K562 (cell line): ENCODE measurements around the gene TRIO. TPM values are rescaled to one million over a fixed set of nuclear protein-coding genes. Genes with fewer than 3 reads are reported as not detected.

Experiments used
- ATAC-seq: fragments of 200-7000 bp; cut with Tn5 transposase; 3 replicates; pipeline ENCODE4 v1.9.1; 2020; ENCODE audit warnings: moderate library complexity
- BruUV-seq: library from RNA; stranded (reverse); fragments of 400-500 nt; replicated peaks from 2 replicates; lab custom pipeline; 2021; lab: Mats Ljungman, UMichigan
- CTCF ChIA-PET: fragments of 300-600 bp; formaldehyde crosslinking; extraction: SDS; loops from one replicate; lab custom pipeline; 2021; ENCODE audit warnings: low intra/inter-chr PET ratio; lab: Yijun Ruan, JAX
- POLR2A ChIA-PET: fragments of 300-600, 350-650 bp; sonication (Branson Sonifier 250); formaldehyde crosslinking; extraction: SDS; loops from one replicate; lab custom pipeline; 2021; ENCODE audit warnings: antibody characterized with exemption, inconsistent platforms; lab: Yijun Ruan, JAX
- DNase-seq, 4 experiments: peaks; one replicate each; pipeline versions ENCODE4 v3.0.0 to v3.0.0-alpha.2; 2011 to 2018; ENCODE audit warnings: low spot score in 3 of 4, mixed read lengths in 3 of 4; ENCODE audit errors: extremely low read depth in 1 of 4
- FAIRE-seq: peaks from 2 replicates; lab custom pipeline; 2011; peaks lifted over from hg19 to GRCh38; lab: Jason Lieb, UNC
- H2AFZ ChIP-seq: 2 replicates; pipeline ENCODE4 v1.6.0; 2011; ENCODE audit warnings: low read depth, low read length, control low read depth, inconsistent platforms
- H3K27ac ChIP-seq: fragments of 200-600 bp; 3 replicates; pipeline ENCODE4 v1.8.0; 2011; ENCODE audit warnings: low read depth, mild to moderate bottlenecking, control low read depth, inconsistent platforms, low read length, moderate library complexity, mixed read lengths; ENCODE audit errors: extremely low read depth
- H3K27me3 ChIP-seq, 2 experiments: fragments of 300-600 bp in 1 of 2; 2 replicates in 1 of 2; 3 replicates in 1 of 2; pipeline versions ENCODE4 v1.6.0 to v1.8.0; 2011; ENCODE audit warnings: inconsistent platforms in 2 of 2, low read length in 2 of 2, mild to moderate bottlenecking in 1 of 2, mixed read lengths in 1 of 2, moderate library complexity in 1 of 2; ENCODE audit not compliant: control insufficient read depth in 2 of 2, insufficient read depth in 2 of 2
- H3K36me3 ChIP-seq: fragments of 300-600 bp; 3 replicates; pipeline ENCODE4 v1.8.0; 2011; ENCODE audit warnings: mild to moderate bottlenecking, low read length, inconsistent platforms; ENCODE audit not compliant: control insufficient read depth, insufficient read depth
- H3K4me1 ChIP-seq, 2 experiments: fragments of 200-600 bp in 1 of 2; replicated peaks in 1 of 2; 2 replicates in 1 of 2; 3 replicates in 1 of 2; pipeline versions ENCODE4 v1.5.1 to v1.8.0; 2011; ENCODE audit warnings: inconsistent platforms in 2 of 2, low read length in 2 of 2, mild to moderate bottlenecking in 1 of 2, mixed read lengths in 1 of 2, moderate library complexity in 1 of 2; ENCODE audit not compliant: control insufficient read depth in 2 of 2, insufficient read depth in 2 of 2
- H3K4me2 ChIP-seq: 2 replicates; pipeline ENCODE4 v1.6.1; 2011; ENCODE audit warnings: low read length, control low read depth, inconsistent platforms, mixed read lengths; ENCODE audit not compliant: insufficient read depth
- H3K4me3 ChIP-seq: fragments of 200-600 bp; sonication (generic), shearing (Covaris generic); 2 replicates; pipeline ENCODE4 v1.5.1; 2016; ENCODE audit warnings: control low read depth, inconsistent platforms
- H3K79me2 ChIP-seq: fragments of 200-600 bp; 3 replicates; pipeline ENCODE4 v1.8.0; 2011; ENCODE audit warnings: low read length, inconsistent platforms; ENCODE audit not compliant: control insufficient read depth, insufficient read depth
- H3K9ac ChIP-seq, 2 experiments: 2 replicates each; pipeline versions ENCODE4 v1.6.0 to v1.6.1; 2011; ENCODE audit warnings: low read depth in 2 of 2, low read length in 2 of 2, control low read depth in 1 of 2, inconsistent platforms in 1 of 2, mild to moderate bottlenecking in 1 of 2, mixed read lengths in 1 of 2; ENCODE audit not compliant: insufficient read depth in 1 of 2
- H3K9me1 ChIP-seq: one replicate; pipeline ENCODE4 v1.6.0; 2011; ENCODE audit warnings: inconsistent platforms, mild to moderate bottlenecking, low read length, moderate library complexity; ENCODE audit not compliant: control insufficient read depth, insufficient read depth
- H3K9me3 ChIP-seq: replicated peaks from 2 replicates; pipeline ENCODE4 v1.5.1; 2011; ENCODE audit warnings: low read depth, low read length, inconsistent platforms; ENCODE audit not compliant: control insufficient read depth, insufficient read depth
- H4K20me1 ChIP-seq: replicated peaks from 2 replicates; pipeline ENCODE4 v1.6.1; 2011; ENCODE audit warnings: low read length, inconsistent platforms, mixed read lengths; ENCODE audit not compliant: control insufficient read depth, insufficient read depth
- CHD1 ChIP-seq: fragments of 200-600 bp; sonication (generic); IDR thresholded peaks from one replicate; pipeline ENCODE4 v1.6.1; 2012; ENCODE audit warnings: mild to moderate bottlenecking, moderate library complexity, low read length, inconsistent platforms
- ELF2 ChIP-seq: fragments of 250-450 bp; sonication (Bioruptor Pico); IDR thresholded peaks from 2 replicates; pipeline ENCODE4 v1.5.0; 2021; ENCODE audit warnings: mild to moderate bottlenecking
- HDAC2 ChIP-seq: fragments of 450-650 bp; IDR thresholded peaks from 2 replicates; pipeline ENCODE4 v1.6.1; 2016; ENCODE audit warnings: mild to moderate bottlenecking
- HMG20A ChIP-seq: fragments of 450-650 bp; formaldehyde crosslinking; conservative IDR thresholded peaks from 2 replicates; pipeline ENCODE4 v1.4.0; 2020; ENCODE audit warnings: mild to moderate bottlenecking, mixed read lengths
- HMG20B ChIP-seq: fragments of 250-450 bp; sonication (Bioruptor Pico); IDR thresholded peaks from 2 replicates; pipeline ENCODE4 v1.5.0; 2021; ENCODE audit warnings: mild to moderate bottlenecking
- KAT7 ChIP-seq: sonication (generic); formaldehyde crosslinking; IDR thresholded peaks from 2 replicates; pipeline ENCODE4 v1.8.0; 2022; ENCODE audit warnings: missing genetic modification reagents, mild to moderate bottlenecking, borderline replicate concordance
- MTA1 ChIP-seq: fragments of 450-650 bp; IDR thresholded peaks from 2 replicates; pipeline ENCODE4 v1.6.1; 2017; ENCODE audit warnings: borderline replicate concordance
- MYBL2 ChIP-seq, 2 experiments: fragments of 450-650 bp in 1 of 2; sonication (generic) in 1 of 2; formaldehyde crosslinking in 1 of 2; IDR thresholded peaks; 2 replicates each; pipeline versions ENCODE4 v1.6.1 to v1.8.1; 2017 to 2022; ENCODE audit warnings: borderline replicate concordance in 1 of 2, inconsistent platforms in 1 of 2, low read depth in 1 of 2, mild to moderate bottlenecking in 1 of 2, missing genetic modification reagents in 1 of 2, moderate library complexity in 1 of 2
- PCBP1 ChIP-seq: fragments of 200-400 bp; formaldehyde crosslinking; IDR thresholded peaks from 2 replicates; pipeline ENCODE4 v1.6.1; 2018; ENCODE audit warnings: mild to moderate bottlenecking, low read depth, low read length; ENCODE audit not compliant: poor library complexity, severe bottlenecking
- ZFP30 ChIP-seq: fragments of 250-450 bp; sonication (Bioruptor Pico); IDR thresholded peaks from 2 replicates; pipeline ENCODE4 v1.8.0; 2022; ENCODE audit warnings: moderate library complexity, mild to moderate bottlenecking, inconsistent platforms, borderline replicate concordance
- ZNF318 ChIP-seq, 2 experiments: fragments of 450-650 bp; IDR thresholded peaks; 2 replicates each; pipeline ENCODE4 v1.6.1; 2016; ENCODE audit warnings: mild to moderate bottlenecking in 2 of 2, borderline replicate concordance in 1 of 2, low read depth in 1 of 2, moderate library complexity in 1 of 2
- ZNF444 ChIP-seq: fragments of 250-450 bp; sonication (Bioruptor Pico); IDR thresholded peaks from 2 replicates; pipeline ENCODE4 v1.4.0; 2020; ENCODE audit warnings: mild to moderate bottlenecking, moderate library complexity
- ZNF764 ChIP-seq: fragments of 250-450 bp; sonication (Bioruptor Pico); IDR thresholded peaks from 2 replicates; pipeline ENCODE4 v1.4.0; 2020; ENCODE audit warnings: low read depth, mild to moderate bottlenecking, moderate library complexity
- WGBS: fragments of 100-300 bp; shearing (Covaris generic); methylation state at CpG from one replicate; pipeline ENCODE4 v1.1.6; 2016; ENCODE audit warnings: low coverage, mixed read lengths; ENCODE audit not compliant: insufficient coverage; ENCODE audit errors: missing lambda C conversion rate; 5-methylcytosine and 5-hydroxymethylcytosine counted together
- in situ Hi-C: fragments of 300-500 bp; cut with MboI; formaldehyde crosslinking; loops from 4 replicates; pipeline ENCODE4 v1.15.0; 2018; ENCODE audit warnings: inconsistent platforms, mixed read lengths
- intact Hi-C: fragments of 100-400 bp; cut with micrococcal nuclease; formaldehyde crosslinking; loops from 2 replicates; pipeline ENCODE4 v1.14.2; 2022
- polyA plus RNA-seq, 8 experiments: library from polyadenylated mRNA; depleted of rRNA in 4 of 8; stranded (reverse) in 5 of 8; unstranded in 3 of 8; fragments of >200 nt; fragmentation: Nextera tagmentation in 2 of 8; fragmentation: Illumina TruSeq in 1 of 8; extraction: Ambion mirVana in 2 of 8; extraction: Trizol in 1 of 8; gene quantifications; 2 replicates each; pipeline versions ENCODE4 v1.2.1 to v1.2.3, GENCODE V29; 2011 to 2014; ENCODE audit warnings: inconsistent platforms in 1 of 8, missing spikeins in 1 of 8
- total RNA-seq, 7 experiments: library from RNA; depleted of rRNA in 6 of 7; stranded (reverse); fragments of >200 nt in 6 of 7; fragmentation: Illumina TruSeq in 2 of 7; extraction: Trizol in 2 of 7; gene quantifications; 2 replicates each; pipeline versions ENCODE4 v1.2.1 to v1.2.3, GENCODE V29; 2011 to 2021; ENCODE audit warnings: low replicate concordance in 1 of 7
- TF ChIP-seq, protein P1 (sequence below): fragments of 450-650 bp; formaldehyde crosslinking; IDR thresholded peaks from 2 replicates; pipeline ENCODE4 v1.4.0; 2020; ENCODE audit warnings: mild to moderate bottlenecking, mixed read lengths

The TRIO gene
- total and polyA plus RNA-seq, 9 of the 15 experiments (the other 6 are each of a cell fraction or from before 2014, with no cell fraction given): 0.24 to 5.0 (median 1.1) TPM

DNA sequence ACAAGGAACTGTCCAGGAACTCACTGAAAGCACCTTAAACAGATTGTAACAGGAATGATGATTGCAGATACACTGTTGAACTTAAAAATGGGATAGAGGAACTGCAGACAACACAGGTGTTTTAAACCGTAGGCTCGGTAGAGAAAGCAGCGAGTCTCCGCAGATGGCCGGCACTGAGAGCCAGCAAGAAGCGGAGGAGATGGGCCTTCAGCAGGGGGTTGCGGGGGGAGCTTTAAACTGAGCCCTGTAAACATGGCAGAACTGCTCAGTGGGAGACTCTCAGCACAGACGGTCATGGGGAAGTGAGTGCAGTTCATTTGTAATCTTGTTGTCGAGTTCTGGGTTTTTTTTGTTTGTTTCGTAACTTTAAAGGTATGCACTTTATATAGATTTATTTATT, 283.4 kb downstream of the TRIO start:
- ATAC-seq (no peak), DNase-seq (no peak), FAIRE-seq (no peak)
- H3K36me3 ChIP-seq: no peaks in the 10 kb centered on the region
- no peaks in the 10 kb centered on the region for H3K9me1 ChIP-seq
- no peak overlapping the region for H3K4me3 ChIP-seq
- H3K4me2 ChIP-seq: no peak overlapping the region
- under 1% methylated on average over 10 of the region's 10 CpGs for WGBS
- no peak overlapping the region for H3K27ac ChIP-seq
- H3K79me2 ChIP-seq: no peaks in the 10 kb centered on the region
- CTCF ChIA-PET: no interaction called here
- intact Hi-C loops (no loop called here), in situ Hi-C loops (no loop called here)
- no peak overlapping the region for H2AFZ ChIP-seq
- H3K4me1 ChIP-seq: no peaks in the 10 kb centered on the region
- no peaks in the 10 kb centered on the region; the same call in 1 of the 2 replicates for H3K9me3 ChIP-seq
- H3K27me3 ChIP-seq: peaks cover 44 to 58% of the 10 kb centered on the region in 2 experiments
- peaks cover 7% of the 10 kb centered on the region; the same call in 1 of the 2 replicates for H4K20me1 ChIP-seq
- POLR2A ChIA-PET: no interaction called here
- no TSS peak for BruUV-seq
- no peak overlapping the region for H3K9ac ChIP-seq
- TF ChIP-seq, protein P1, sequence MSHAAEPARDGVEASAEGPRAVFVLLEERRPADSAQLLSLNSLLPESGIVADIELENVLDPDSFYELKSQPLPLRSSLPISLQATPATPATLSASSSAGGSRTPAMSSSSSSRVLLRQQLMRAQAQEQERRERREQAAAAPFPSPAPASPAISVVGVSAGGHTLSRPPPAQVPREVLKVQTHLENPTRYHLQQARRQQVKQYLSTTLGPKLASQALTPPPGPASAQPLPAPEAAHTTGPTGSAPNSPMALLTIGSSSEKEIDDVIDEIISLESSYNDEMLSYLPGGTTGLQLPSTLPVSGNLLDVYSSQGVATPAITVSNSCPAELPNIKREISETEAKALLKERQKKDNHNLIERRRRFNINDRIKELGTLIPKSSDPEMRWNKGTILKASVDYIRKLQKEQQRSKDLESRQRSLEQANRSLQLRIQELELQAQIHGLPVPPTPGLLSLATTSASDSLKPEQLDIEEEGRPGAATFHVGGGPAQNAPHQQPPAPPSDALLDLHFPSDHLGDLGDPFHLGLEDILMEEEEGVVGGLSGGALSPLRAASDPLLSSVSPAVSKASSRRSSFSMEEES (CRISPR knock-in tag): no peak
- no peak for TF ChIP-seq HDAC2
- no peak for TF ChIP-seq ZNF764
- no peak for TF ChIP-seq ZNF318 (IDR thresholded peaks at IDR 0.05; ENCODE audit: borderline replicate concordance in 1 of 2, low read depth in 1 of 2)
- no peak for TF ChIP-seq MTA1
- TF ChIP-seq PCBP1: no peak
- TF ChIP-seq CHD1: no peak
- no peak for TF ChIP-seq KAT7 (CRISPR knock-in tag)
- no peak for TF ChIP-seq ZNF444 (CRISPR knock-in tag)
- TF ChIP-seq HMG20B (CRISPR knock-in tag): no peak
- TF ChIP-seq MYBL2 (IDR thresholded peaks at IDR 0.05; ENCODE audit: low read depth): no peak
- TF ChIP-seq MYBL2 (CRISPR knock-in tag; IDR thresholded peaks at IDR 0.05; ENCODE audit: borderline replicate concordance): no peak
- no peak for TF ChIP-seq HMG20A
- no peak for TF ChIP-seq ELF2 (CRISPR knock-in tag)
- TF ChIP-seq ZFP30 (CRISPR knock-in tag): no peak
